HL-60 (cell line): ENCODE data around the gene MBTPS1.

Source experiments
- DNase-seq, 2 experiments: peaks; one replicate each; pipeline ENCODE4 v3.0.0-alpha.2; 2010 to 2020; ENCODE audit warnings: low read depth in 1 of 2, low spot score in 1 of 2
- H3K27ac ChIP-seq: fragments of 250-450 bp; sonication (Bioruptor Pico); replicated peaks from 2 replicates; pipeline ENCODE4 v1.5.1; 2020; ENCODE audit warnings: mild to moderate bottlenecking, moderate library complexity
- H3K27me3 ChIP-seq: fragments of 250-450 bp; sonication (Bioruptor Pico); 2 replicates; pipeline ENCODE4 v1.5.1; 2021; ENCODE audit warnings: mild to moderate bottlenecking, moderate library complexity; ENCODE audit not compliant: insufficient read depth, poor library complexity, severe bottlenecking
- H3K4me3 ChIP-seq: replicated peaks from 2 replicates; pipeline ENCODE4 v1.5.1; 2011; ENCODE audit warnings: mild to moderate bottlenecking, control low read depth, low read length; ENCODE audit not compliant: insufficient read depth
- CTCF ChIP-seq: IDR thresholded peaks from one replicate; pipeline ENCODE4 v1.5.1; 2011; ENCODE audit warnings: low read length, control low read depth, inconsistent platforms; ENCODE audit not compliant: insufficient read depth
- GABPA ChIP-seq: IDR thresholded peaks from 2 replicates; pipeline ENCODE4 v1.6.1; 2012; ENCODE audit warnings: low read depth
- POLR2AphosphoS5 ChIP-seq: IDR thresholded peaks from 2 replicates; pipeline ENCODE4 v1.6.1; 2012; ENCODE audit warnings: low read depth
- SPI1 ChIP-seq: IDR thresholded peaks from 2 replicates; pipeline ENCODE4 v1.6.1; 2012; ENCODE audit warnings: low read depth, mild to moderate bottlenecking, borderline replicate concordance
- TF ChIP-seq, protein P1 (sequence below): IDR thresholded peaks from 2 replicates; pipeline ENCODE4 v1.6.1; 2012; ENCODE audit warnings: low read depth; ENCODE audit not compliant: insufficient replicate concordance

Gene MBTPS1

GRCh38 chr16:84049403-84050060, 67.2 kb downstream of the MBTPS1 start:
- Histone ChIP-seq H3K4me3 (no peak overlapping the region), H3K27ac (no peak overlapping the region), H3K27me3 (peaks cover 4% of the 10 kb centered on the region)
- TF ChIP-seq, protein P1, sequence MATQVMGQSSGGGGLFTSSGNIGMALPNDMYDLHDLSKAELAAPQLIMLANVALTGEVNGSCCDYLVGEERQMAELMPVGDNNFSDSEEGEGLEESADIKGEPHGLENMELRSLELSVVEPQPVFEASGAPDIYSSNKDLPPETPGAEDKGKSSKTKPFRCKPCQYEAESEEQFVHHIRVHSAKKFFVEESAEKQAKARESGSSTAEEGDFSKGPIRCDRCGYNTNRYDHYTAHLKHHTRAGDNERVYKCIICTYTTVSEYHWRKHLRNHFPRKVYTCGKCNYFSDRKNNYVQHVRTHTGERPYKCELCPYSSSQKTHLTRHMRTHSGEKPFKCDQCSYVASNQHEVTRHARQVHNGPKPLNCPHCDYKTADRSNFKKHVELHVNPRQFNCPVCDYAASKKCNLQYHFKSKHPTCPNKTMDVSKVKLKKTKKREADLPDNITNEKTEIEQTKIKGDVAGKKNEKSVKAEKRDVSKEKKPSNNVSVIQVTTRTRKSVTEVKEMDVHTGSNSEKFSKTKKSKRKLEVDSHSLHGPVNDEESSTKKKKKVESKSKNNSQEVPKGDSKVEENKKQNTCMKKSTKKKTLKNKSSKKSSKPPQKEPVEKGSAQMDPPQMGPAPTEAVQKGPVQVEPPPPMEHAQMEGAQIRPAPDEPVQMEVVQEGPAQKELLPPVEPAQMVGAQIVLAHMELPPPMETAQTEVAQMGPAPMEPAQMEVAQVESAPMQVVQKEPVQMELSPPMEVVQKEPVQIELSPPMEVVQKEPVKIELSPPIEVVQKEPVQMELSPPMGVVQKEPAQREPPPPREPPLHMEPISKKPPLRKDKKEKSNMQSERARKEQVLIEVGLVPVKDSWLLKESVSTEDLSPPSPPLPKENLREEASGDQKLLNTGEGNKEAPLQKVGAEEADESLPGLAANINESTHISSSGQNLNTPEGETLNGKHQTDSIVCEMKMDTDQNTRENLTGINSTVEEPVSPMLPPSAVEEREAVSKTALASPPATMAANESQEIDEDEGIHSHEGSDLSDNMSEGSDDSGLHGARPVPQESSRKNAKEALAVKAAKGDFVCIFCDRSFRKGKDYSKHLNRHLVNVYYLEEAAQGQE = no peak
- TF ChIP-seq SPI1 (no peak), POLR2AphosphoS5 (no peak), CTCF (no peak), GABPA (no peak)
- DNase-seq = no peak

GRCh38 chr16:84048871-84049270, 67.9 kb downstream of the MBTPS1 start:
- DNase-seq = no peak
- Histone ChIP-seq H3K4me3 (no peak overlapping the region), H3K27me3 (peaks cover 11% of the 10 kb centered on the region), H3K27ac (no peak overlapping the region)
- TF ChIP-seq POLR2AphosphoS5 (no peak), GABPA (no peak), SPI1 (no peak), CTCF (no peak)
- TF ChIP-seq, protein P1 = no peak

- peaks cover 16% of the 10 kb centered on the region for H3K27me3 ChIP-seq
- no peak for DNase-seq
- H3K27ac ChIP-seq = no peak overlapping the region
- TF ChIP-seq CTCF = no peak
- no peak for TF ChIP-seq SPI1
- no peak for TF ChIP-seq POLR2AphosphoS5
- TF ChIP-seq, protein P1 = no peak
- no peak for TF ChIP-seq GABPA
- no peak overlapping the region for H3K4me3 ChIP-seq
Observed at GRCh38 chr16:84048270-84048669, 68.5 kb downstream of the MBTPS1 start.
